GM13977 (cell line): ENCODE results near the gene ZNF77.

ENCODE experiments used
- DNase-seq: peaks from one replicate; pipeline ENCODE4 v3.0.0; 2012; ENCODE audit warnings: low spot score
- CTCF ChIP-seq: IDR thresholded peaks from 2 replicates; pipeline ENCODE4 v1.5.1; 2012; ENCODE audit warnings: mild to moderate bottlenecking, control low read depth; ENCODE audit not compliant: insufficient read depth; ENCODE audit errors: extremely low read depth, missing control alignments
- in situ Hi-C: fragments of 300-500 bp; cut with MboI; formaldehyde crosslinking; loops from one replicate; pipeline ENCODE4 v1.12.0; 2022; ENCODE audit warnings: low sequenced_read_pairs, low pct_unique_long_range_greater_than_20kb, mixed read lengths, inconsistent platforms; ENCODE audit not compliant: unreplicated experiment

The ZNF77 gene

GRCh38 chr19:2986951-2987524, 42.3 kb upstream of the ZNF77 start:
- no peak for DNase-seq
- no peak for TF ChIP-seq CTCF
- in situ Hi-C loops, result no loop called here

- in situ Hi-C loops, result no loop called here
- DNase-seq, result peak; percentile 41
- no peak for TF ChIP-seq CTCF
Measured at GRCh38 chr19:2984215-2984528, 39.4 kb upstream of the ZNF77 start.

GRCh38 chr19:2983351-2984214, 38.8 kb upstream of the ZNF77 start:
- in situ Hi-C loops, result no loop called here
- DNase-seq, result peak; percentile 30
- TF ChIP-seq CTCF, result no peak

GRCh38 chr19:2982983-2983350, 38.2 kb upstream of the ZNF77 start:
- DNase-seq, result peak; percentile 23
- in situ Hi-C loops, result no loop called here
- TF ChIP-seq CTCF, result no peak

GRCh38 chr19:2982561-2982960, 37.8 kb upstream of the ZNF77 start:
- in situ Hi-C loops, result no loop called here
- DNase-seq, result no peak
- TF ChIP-seq CTCF, result no peak

GRCh38 chr19:2981898-2982297, 37.1 kb upstream of the ZNF77 start:
- in situ Hi-C loops, result no loop called here
- no peak for TF ChIP-seq CTCF
- DNase-seq, result no peak
